Measurements from ENCODE around the gene ERICH6. TPM values are rescaled to one million over a fixed set of nuclear protein-coding genes. Genes with fewer than 3 reads are reported as not detected.

ERICH6 gene
- total RNA-seq, 1 donor from 2014 or later: not detected

GRCh38 chr3:150743508-150743907, 39.8 kb upstream of the ERICH6 start:
- H3K36me3 ChIP-seq (ENCODE audit: control insufficient read depth in 3 of 3, insufficient read depth in 3 of 3, low read length in 3 of 3): peaks cover 9 to 12% (median 11%) of the 10 kb centered on the region in 3 donors
- no peak overlapping the region for H3K9ac ChIP-seq (ENCODE audit: low read depth in 1 of 3, low read length in 3 of 3)
- no peak overlapping the region for H3K4me3 ChIP-seq (ENCODE audit: low read length in 3 of 3)
- H3K27ac ChIP-seq (ENCODE audit: low read depth, low read length): no peak overlapping the region
- no peaks in the 10 kb centered on the region for H3K9me3 ChIP-seq (ENCODE audit: control insufficient read depth in 3 of 3, low read length in 3 of 3)
- H3K4me1 ChIP-seq (ENCODE audit: control insufficient read depth in 3 of 3, insufficient read depth in 3 of 3, low read length in 3 of 3): peaks cover 0 to 19% (median 4%) of the 10 kb centered on the region in 3 donors
- H3K27me3 ChIP-seq (ENCODE audit: control insufficient read depth in 3 of 3, insufficient read depth in 3 of 3, low read length in 3 of 3): no peaks in the 10 kb centered on the region

GRCh38 chr3:150742679-150743078, 39.0 kb upstream of the ERICH6 start:
- Histone ChIP-seq H3K9me3 (ENCODE audit: control insufficient read depth in 3 of 3, low read length in 3 of 3) (no peaks in the 10 kb centered on the region), H3K4me1 (ENCODE audit: control insufficient read depth in 3 of 3, insufficient read depth in 3 of 3, low read length in 3 of 3) (peaks cover 0 to 19% (median 4%) of the 10 kb centered on the region in 3 donors), H3K27me3 (ENCODE audit: control insufficient read depth in 3 of 3, insufficient read depth in 3 of 3, low read length in 3 of 3) (no peaks in the 10 kb centered on the region), H3K36me3 (ENCODE audit: control insufficient read depth in 3 of 3, insufficient read depth in 3 of 3, low read length in 3 of 3) (peaks cover 9 to 12% (median 11%) of the 10 kb centered on the region in 3 donors), H3K27ac (ENCODE audit: low read depth, low read length) (no peak overlapping the region), H3K9ac (ENCODE audit: low read depth in 1 of 3, low read length in 3 of 3) (no peak overlapping the region), H3K4me3 (ENCODE audit: low read length in 3 of 3) (no peak overlapping the region)

- H3K4me1 ChIP-seq (ENCODE audit: control insufficient read depth in 3 of 3, insufficient read depth in 3 of 3, low read length in 3 of 3): peaks cover 0 to 19% (median 5%) of the 10 kb centered on the region in 3 donors
- H3K36me3 ChIP-seq (ENCODE audit: control insufficient read depth in 3 of 3, insufficient read depth in 3 of 3, low read length in 3 of 3): peaks cover 9 to 12% (median 11%) of the 10 kb centered on the region in 3 donors
- H3K27ac ChIP-seq (ENCODE audit: low read depth, low read length): no peak overlapping the region
- no peak overlapping the region for H3K9ac ChIP-seq (ENCODE audit: low read depth in 1 of 3, low read length in 3 of 3)
- no peak overlapping the region for H3K4me3 ChIP-seq (ENCODE audit: low read length in 3 of 3)
- H3K27me3 ChIP-seq (ENCODE audit: control insufficient read depth in 3 of 3, insufficient read depth in 3 of 3, low read length in 3 of 3): no peaks in the 10 kb centered on the region
- no peaks in the 10 kb centered on the region for H3K9me3 ChIP-seq (ENCODE audit: control insufficient read depth in 3 of 3, low read length in 3 of 3)
Observed at GRCh38 chr3:150742141-150742523, 38.4 kb upstream of the ERICH6 start.

GRCh38 chr3:150741497-150742140, 37.9 kb upstream of the ERICH6 start:
- H3K36me3 ChIP-seq (ENCODE audit: control insufficient read depth in 3 of 3, insufficient read depth in 3 of 3, low read length in 3 of 3): peaks cover 9 to 12% (median 11%) of the 10 kb centered on the region in 3 donors
- H3K4me3 ChIP-seq (ENCODE audit: low read length in 3 of 3): no peak overlapping the region
- H3K27me3 ChIP-seq (ENCODE audit: control insufficient read depth in 3 of 3, insufficient read depth in 3 of 3, low read length in 3 of 3): no peaks in the 10 kb centered on the region
- H3K9me3 ChIP-seq (ENCODE audit: control insufficient read depth in 3 of 3, low read length in 3 of 3): no peaks in the 10 kb centered on the region
- no peak overlapping the region for H3K9ac ChIP-seq (ENCODE audit: low read depth in 1 of 3, low read length in 3 of 3)
- peaks cover 0 to 17% (median 4%) of the 10 kb centered on the region in 3 donors for H3K4me1 ChIP-seq (ENCODE audit: control insufficient read depth in 3 of 3, insufficient read depth in 3 of 3, low read length in 3 of 3)
- no peak overlapping the region for H3K27ac ChIP-seq (ENCODE audit: low read depth, low read length)

GRCh38 chr3:150740733-150741496, 37.2 kb upstream of the ERICH6 start:
- peaks cover 0 to 15% (median 4%) of the 10 kb centered on the region in 3 donors for H3K4me1 ChIP-seq (ENCODE audit: control insufficient read depth in 3 of 3, insufficient read depth in 3 of 3, low read length in 3 of 3)
- no peaks in the 10 kb centered on the region for H3K27me3 ChIP-seq (ENCODE audit: control insufficient read depth in 3 of 3, insufficient read depth in 3 of 3, low read length in 3 of 3)
- H3K27ac ChIP-seq (ENCODE audit: low read depth, low read length): no peak overlapping the region
- H3K9ac ChIP-seq (ENCODE audit: low read depth in 1 of 3, low read length in 3 of 3): no peak overlapping the region
- no peak overlapping the region for H3K4me3 ChIP-seq (ENCODE audit: low read length in 3 of 3)
- H3K36me3 ChIP-seq (ENCODE audit: control insufficient read depth in 3 of 3, insufficient read depth in 3 of 3, low read length in 3 of 3): peaks cover 9 to 12% (median 11%) of the 10 kb centered on the region in 3 donors
- no peaks in the 10 kb centered on the region for H3K9me3 ChIP-seq (ENCODE audit: control insufficient read depth in 3 of 3, low read length in 3 of 3)

GRCh38 chr3:150739877-150740645, 36.3 kb upstream of the ERICH6 start:
- Histone ChIP-seq H3K4me1 (ENCODE audit: control insufficient read depth in 3 of 3, insufficient read depth in 3 of 3, low read length in 3 of 3) (peaks cover 0 to 13% (median 4%) of the 10 kb centered on the region in 3 donors), H3K9ac (ENCODE audit: low read depth in 1 of 3, low read length in 3 of 3) (no peak overlapping the region), H3K36me3 (ENCODE audit: control insufficient read depth in 3 of 3, insufficient read depth in 3 of 3, low read length in 3 of 3) (peaks cover 9 to 12% (median 11%) of the 10 kb centered on the region in 3 donors), H3K4me3 (ENCODE audit: low read length in 3 of 3) (no peak overlapping the region), H3K27ac (ENCODE audit: low read depth, low read length) (no peak overlapping the region), H3K27me3 (ENCODE audit: control insufficient read depth in 3 of 3, insufficient read depth in 3 of 3, low read length in 3 of 3) (no peaks in the 10 kb centered on the region), H3K9me3 (ENCODE audit: control insufficient read depth in 3 of 3, low read length in 3 of 3) (no peaks in the 10 kb centered on the region)

GRCh38 chr3:150739200-150739863, 35.6 kb upstream of the ERICH6 start:
- no peaks in the 10 kb centered on the region for H3K9me3 ChIP-seq (ENCODE audit: control insufficient read depth in 3 of 3, low read length in 3 of 3)
- no peak overlapping the region for H3K9ac ChIP-seq (ENCODE audit: low read depth in 1 of 3, low read length in 3 of 3)
- H3K4me1 ChIP-seq (ENCODE audit: control insufficient read depth in 3 of 3, insufficient read depth in 3 of 3, low read length in 3 of 3): peaks cover 0 to 7% (median 4%) of the 10 kb centered on the region in 3 donors
- peaks cover 9 to 12% (median 11%) of the 10 kb centered on the region in 3 donors for H3K36me3 ChIP-seq (ENCODE audit: control insufficient read depth in 3 of 3, insufficient read depth in 3 of 3, low read length in 3 of 3)
- no peak overlapping the region for H3K4me3 ChIP-seq (ENCODE audit: low read length in 3 of 3)
- H3K27ac ChIP-seq (ENCODE audit: low read depth, low read length): no peak overlapping the region
- no peaks in the 10 kb centered on the region for H3K27me3 ChIP-seq (ENCODE audit: control insufficient read depth in 3 of 3, insufficient read depth in 3 of 3, low read length in 3 of 3)

GRCh38 chr3:150738688-150739087, 35.0 kb upstream of the ERICH6 start:
- Histone ChIP-seq H3K4me3 (ENCODE audit: low read length in 3 of 3) (no peak overlapping the region), H3K9me3 (ENCODE audit: control insufficient read depth in 3 of 3, low read length in 3 of 3) (no peaks in the 10 kb centered on the region), H3K4me1 (ENCODE audit: control insufficient read depth in 3 of 3, insufficient read depth in 3 of 3, low read length in 3 of 3) (peaks cover 0 to 4% (median 3%) of the 10 kb centered on the region in 3 donors), H3K27ac (ENCODE audit: low read depth, low read length) (no peak overlapping the region), H3K36me3 (ENCODE audit: control insufficient read depth in 3 of 3, insufficient read depth in 3 of 3, low read length in 3 of 3) (peaks cover 9 to 12% (median 11%) of the 10 kb centered on the region in 3 donors), H3K27me3 (ENCODE audit: control insufficient read depth in 3 of 3, insufficient read depth in 3 of 3, low read length in 3 of 3) (no peaks in the 10 kb centered on the region), H3K9ac (ENCODE audit: low read depth in 1 of 3, low read length in 3 of 3) (no peak overlapping the region)

- Histone ChIP-seq H3K27ac (ENCODE audit: low read depth, low read length) (no peak overlapping the region), H3K4me3 (ENCODE audit: low read length in 3 of 3) (no peak overlapping the region), H3K27me3 (ENCODE audit: control insufficient read depth in 3 of 3, insufficient read depth in 3 of 3, low read length in 3 of 3) (no peaks in the 10 kb centered on the region), H3K9ac (ENCODE audit: low read depth in 1 of 3, low read length in 3 of 3) (peak overlapping the region in 1 of 3 donors; percentile 16), H3K36me3 (ENCODE audit: control insufficient read depth in 3 of 3, insufficient read depth in 3 of 3, low read length in 3 of 3) (peaks cover 9 to 12% (median 11%) of the 10 kb centered on the region in 3 donors), H3K4me1 (ENCODE audit: control insufficient read depth in 3 of 3, insufficient read depth in 3 of 3, low read length in 3 of 3) (peaks cover 0 to 2% (median 0%) of the 10 kb centered on the region in 3 donors), H3K9me3 (ENCODE audit: control insufficient read depth in 3 of 3, low read length in 3 of 3) (no peaks in the 10 kb centered on the region)
Observed at GRCh38 chr3:150737874-150738679, 34.4 kb upstream of the ERICH6 start.

Data from skeletal muscle tissue (tissue), 4 donors.